IPS DF 4.7 (cell line): ENCODE data around the gene ALDH9A1.
A peak's percentile ranks its signal among the peaks of the same experiment; 100 is the strongest.
"Not testable (repeated sequence)": the region's sequence is repeated elsewhere in the genome, so short reads cannot be mapped to it uniquely, and the experiment has no call there.

ENCODE experiments used
- DNase-seq: peaks from one replicate; pipeline ENCODE4 v3.0.0-alpha.2; 2013; ENCODE audit warnings: low spot score; ENCODE audit errors: extremely low read depth

Gene ALDH9A1

GRCh38 chr1:165697881-165698760 is at the start of gene ALDH9A1:
Gene ALDH9A1 (minus strand): TSS chr1:165698562. CDS start chr1:165698558, 4 bp downstream.
- no peak for DNase-seq

GRCh38 chr1:165747632-165748447 is 49.5 kb upstream of the ALDH9A1 start:
- no peak for DNase-seq

- DNase-seq, result not testable (repeated sequence)
Measured at GRCh38 chr1:165744913-165745312, 46.6 kb upstream of the ALDH9A1 start.

GRCh38 chr1:165742194-165742593 is 43.8 kb upstream of the ALDH9A1 start:
- DNase-seq, result no peak

GRCh38 chr1:165738794-165739193 is 40.4 kb upstream of the ALDH9A1 start:
- no peak for DNase-seq

GRCh38 chr1:165737196-165737595 is 38.8 kb upstream of the ALDH9A1 start:
- DNase-seq, result no peak

- no peak for DNase-seq
Measured at GRCh38 chr1:165734906-165735305, 36.5 kb upstream of the ALDH9A1 start.

GRCh38 chr1:165726841-165727240 is 28.5 kb upstream of the ALDH9A1 start:
- no peak for DNase-seq

GRCh38 chr1:165726169-165726568 is 27.8 kb upstream of the ALDH9A1 start:
- no peak for DNase-seq

GRCh38 chr1:165717918-165718515 is 19.7 kb upstream of the ALDH9A1 start:
- DNase-seq, result peak; percentile 71

GRCh38 chr1:165716265-165717051 is 18.1 kb upstream of the ALDH9A1 start:
- not testable (repeated sequence) for DNase-seq

- DNase-seq, result no peak
Measured at GRCh38 chr1:165712764-165713163, 14.4 kb upstream of the ALDH9A1 start.

- no peak for DNase-seq
Measured at GRCh38 chr1:165707984-165708706, 9.8 kb upstream of the ALDH9A1 start.

- DNase-seq, result no peak
Measured at GRCh38 chr1:165703648-165704047, 5.3 kb upstream of the ALDH9A1 start.

GRCh38 chr1:165701922-165702321 is 3.6 kb upstream of the ALDH9A1 start:
- DNase-seq, result not testable (repeated sequence)

GRCh38 chr1:165699577-165699976 is 1.2 kb upstream of the ALDH9A1 start:
- no peak for DNase-seq

- DNase-seq, result no peak
Measured at GRCh38 chr1:165698761-165699052, 345 bp upstream of the ALDH9A1 start.

GRCh38 chr1:165697491-165697880 is 876 bp downstream of the ALDH9A1 start:
- no peak for DNase-seq

GRCh38 chr1:165696625-165697100 is 1.7 kb downstream of the ALDH9A1 start:
- DNase-seq, result no peak

GRCh38 chr1:165695031-165695430 is 3.3 kb downstream of the ALDH9A1 start:
- DNase-seq, result no peak
